DND-41 (cell line): ENCODE results near the gene DCAF15.

ENCODE experiments used
- CTCF ChIP-seq: IDR thresholded peaks from 2 replicates; pipeline ENCODE4 v1.5.1; 2012; ENCODE audit warnings: borderline replicate concordance, low read length, moderate library complexity, mild to moderate bottlenecking; ENCODE audit not compliant: poor library complexity, severe bottlenecking; ENCODE audit errors: extremely low read depth
- EZH2 ChIP-seq: IDR thresholded peaks from 3 replicates; pipeline ENCODE4 v1.6.1; 2012; ENCODE audit warnings: borderline replicate concordance, low read depth, mild to moderate bottlenecking, moderate library complexity, low read length, inconsistent platforms; ENCODE audit not compliant: severe bottlenecking

GRCh38 chr19:13972368-13973155 lies 20.3 kb downstream of the DCAF15 start:
- no peak for TF ChIP-seq CTCF
- TF ChIP-seq EZH2, result no peak
